PC-3 (cell line): ENCODE results near the gene LNP1.

Source experiments
- EZH2 ChIP-seq: fragments of 300-600 bp; sonication (generic); IDR thresholded peaks from one replicate; pipeline ENCODE4 v1.6.1; 2017; ENCODE audit warnings: antibody characterized with exemption, mild to moderate bottlenecking, low read length; ENCODE audit not compliant: unreplicated experiment
- EZH2phosphoT487 ChIP-seq: fragments of 300-600 bp; sonication (generic); IDR thresholded peaks from 2 replicates; pipeline ENCODE4 v1.6.1; 2018; ENCODE audit warnings: mild to moderate bottlenecking, antibody characterized with exemption, low read length, borderline replicate concordance
- TF ChIP-seq, protein P1 (sequence below): fragments of 300-600 bp; sonication (generic); conservative IDR thresholded peaks from 2 replicates; pipeline ENCODE4 v1.5.1; 2017; ENCODE audit warnings: antibody characterized with exemption, low read depth, mild to moderate bottlenecking, low read length

DNA sequence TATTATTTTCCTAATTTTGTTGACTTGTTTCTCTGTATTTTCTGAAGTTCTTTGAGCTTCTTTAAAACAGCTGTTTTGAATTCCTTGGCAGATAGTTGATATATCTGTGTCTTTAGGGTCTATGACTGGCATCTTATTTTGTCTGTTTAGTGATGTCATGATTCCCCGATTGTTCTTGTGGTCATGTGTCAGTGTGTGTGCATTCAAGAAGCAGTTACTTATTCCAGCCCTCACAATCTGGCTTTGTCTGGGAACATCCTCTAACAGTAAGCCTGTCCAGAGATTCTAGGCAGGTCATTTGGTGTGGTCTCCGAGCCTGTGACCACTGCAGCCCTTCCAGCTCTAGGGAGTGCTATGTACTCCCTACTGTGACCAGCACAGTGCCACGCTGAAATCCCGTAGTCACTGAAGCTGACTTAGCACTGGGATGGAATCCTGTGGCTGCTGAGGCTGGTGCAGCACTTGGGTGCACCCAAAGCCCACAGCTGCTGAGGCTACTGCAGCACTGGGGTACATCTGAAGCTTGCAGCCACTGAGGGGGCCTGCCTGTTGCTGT is 6.7 kb downstream of the LNP1 start:
- TF ChIP-seq, protein P1, sequence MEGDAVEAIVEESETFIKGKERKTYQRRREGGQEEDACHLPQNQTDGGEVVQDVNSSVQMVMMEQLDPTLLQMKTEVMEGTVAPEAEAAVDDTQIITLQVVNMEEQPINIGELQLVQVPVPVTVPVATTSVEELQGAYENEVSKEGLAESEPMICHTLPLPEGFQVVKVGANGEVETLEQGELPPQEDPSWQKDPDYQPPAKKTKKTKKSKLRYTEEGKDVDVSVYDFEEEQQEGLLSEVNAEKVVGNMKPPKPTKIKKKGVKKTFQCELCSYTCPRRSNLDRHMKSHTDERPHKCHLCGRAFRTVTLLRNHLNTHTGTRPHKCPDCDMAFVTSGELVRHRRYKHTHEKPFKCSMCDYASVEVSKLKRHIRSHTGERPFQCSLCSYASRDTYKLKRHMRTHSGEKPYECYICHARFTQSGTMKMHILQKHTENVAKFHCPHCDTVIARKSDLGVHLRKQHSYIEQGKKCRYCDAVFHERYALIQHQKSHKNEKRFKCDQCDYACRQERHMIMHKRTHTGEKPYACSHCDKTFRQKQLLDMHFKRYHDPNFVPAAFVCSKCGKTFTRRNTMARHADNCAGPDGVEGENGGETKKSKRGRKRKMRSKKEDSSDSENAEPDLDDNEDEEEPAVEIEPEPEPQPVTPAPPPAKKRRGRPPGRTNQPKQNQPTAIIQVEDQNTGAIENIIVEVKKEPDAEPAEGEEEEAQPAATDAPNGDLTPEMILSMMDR = no peak
- no peak for TF ChIP-seq EZH2
- TF ChIP-seq EZH2phosphoT487 = no peak
